ENCODE results near the gene PCP4.

Gene PCP4

GRCh38 chr21:39849014-39849655, 18.1 kb upstream of the PCP4 start:
- Histone ChIP-seq H3K27ac (ENCODE audit: low read depth, low read length) (no peak overlapping the region), H3K4me3 (ENCODE audit: insufficient read depth, low read length, poor library complexity, severe bottlenecking) (no peak overlapping the region), H3K36me3 (ENCODE audit: low read length) (no peaks in the 10 kb centered on the region), H3K9ac (ENCODE audit: low read length) (no peak overlapping the region), H3K4me2 (ENCODE audit: low read depth, low read length, poor library complexity, severe bottlenecking) (no peak overlapping the region), H3K79me2 (ENCODE audit: insufficient read depth, low read length) (no peaks in the 10 kb centered on the region), H2AFZ (ENCODE audit: low read depth, low read length, severe bottlenecking) (no peak overlapping the region), H3K9me3 (ENCODE audit: insufficient read depth, low read length) (no peaks in the 10 kb centered on the region), H3F3A (ENCODE audit: insufficient read depth) (no peaks in the 10 kb centered on the region), H3K9me2 (replicated peaks; ENCODE audit: insufficient read depth, low read length) (no peaks in the 10 kb centered on the region), H3K27me3 (ENCODE audit: low read length) (no peaks in the 10 kb centered on the region), H4K20me1 (ENCODE audit: low read depth, low read length) (no peaks in the 10 kb centered on the region)
- no peak for TF ChIP-seq EZH2phosphoT487 (conservative IDR thresholded peaks at IDR 0.05; ENCODE audit: low read length)
- TF ChIP-seq CTCF (IDR thresholded peaks at IDR 0.05; ENCODE audit: insufficient read depth, low read length, poor library complexity, severe bottlenecking) = no peak

- H3F3A ChIP-seq (ENCODE audit: insufficient read depth) = no peaks in the 10 kb centered on the region
- no peaks in the 10 kb centered on the region for H3K79me2 ChIP-seq (ENCODE audit: insufficient read depth, low read length)
- no peaks in the 10 kb centered on the region for H3K9me2 ChIP-seq (replicated peaks; ENCODE audit: insufficient read depth, low read length)
- H3K4me2 ChIP-seq (ENCODE audit: low read depth, low read length, poor library complexity, severe bottlenecking) = no peak overlapping the region
- H3K36me3 ChIP-seq (ENCODE audit: low read length) = no peaks in the 10 kb centered on the region
- no peaks in the 10 kb centered on the region for H3K27me3 ChIP-seq (ENCODE audit: low read length)
- H2AFZ ChIP-seq (ENCODE audit: low read depth, low read length, severe bottlenecking) = no peak overlapping the region
- TF ChIP-seq EZH2phosphoT487 (conservative IDR thresholded peaks at IDR 0.05; ENCODE audit: low read length) = no peak
- TF ChIP-seq CTCF (IDR thresholded peaks at IDR 0.05; ENCODE audit: insufficient read depth, low read length, poor library complexity, severe bottlenecking) = no peak
- no peak overlapping the region for H3K4me3 ChIP-seq (ENCODE audit: insufficient read depth, low read length, poor library complexity, severe bottlenecking)
- no peak overlapping the region for H3K9ac ChIP-seq (ENCODE audit: low read length)
- no peaks in the 10 kb centered on the region for H3K9me3 ChIP-seq (ENCODE audit: insufficient read depth, low read length)
- H3K27ac ChIP-seq (ENCODE audit: low read depth, low read length) = no peak overlapping the region
- no peaks in the 10 kb centered on the region for H4K20me1 ChIP-seq (ENCODE audit: low read depth, low read length)
These were observed 16.9 kb upstream of the PCP4 start for GRCh38 chr21:39850333-39850732.

- Histone ChIP-seq H3K9me2 (replicated peaks; ENCODE audit: insufficient read depth, low read length) (no peaks in the 10 kb centered on the region), H3F3A (ENCODE audit: insufficient read depth) (no peaks in the 10 kb centered on the region), H3K27ac (ENCODE audit: low read depth, low read length) (no peak overlapping the region), H3K4me3 (ENCODE audit: insufficient read depth, low read length, poor library complexity, severe bottlenecking) (no peak overlapping the region), H3K27me3 (ENCODE audit: low read length) (no peaks in the 10 kb centered on the region), H3K9me3 (ENCODE audit: insufficient read depth, low read length) (no peaks in the 10 kb centered on the region), H2AFZ (ENCODE audit: low read depth, low read length, severe bottlenecking) (no peak overlapping the region), H3K79me2 (ENCODE audit: insufficient read depth, low read length) (no peaks in the 10 kb centered on the region), H4K20me1 (ENCODE audit: low read depth, low read length) (no peaks in the 10 kb centered on the region), H3K9ac (ENCODE audit: low read length) (no peak overlapping the region), H3K4me2 (ENCODE audit: low read depth, low read length, poor library complexity, severe bottlenecking) (no peak overlapping the region), H3K36me3 (ENCODE audit: low read length) (no peaks in the 10 kb centered on the region)
- TF ChIP-seq EZH2phosphoT487 (conservative IDR thresholded peaks at IDR 0.05; ENCODE audit: low read length) (no peak), CTCF (IDR thresholded peaks at IDR 0.05; ENCODE audit: insufficient read depth, low read length, poor library complexity, severe bottlenecking) (no peak)
These were observed 16.1 kb upstream of the PCP4 start for GRCh38 chr21:39851002-39851618.
